ENCODE measurements around the gene TNFSF12.

The TNFSF12 gene

GRCh38 chr17:7548585-7549400 lies at the start of gene TNFSF12:
Gene TNFSF12, plus strand, starts transcription at chr17:7549058. Its CDS starts 96 bp downstream, at chr17:7549154.
- DNase-seq = no peak

GRCh38 chr17:7499161-7499560 lies 49.7 kb upstream of the TNFSF12 start:
- no peak for DNase-seq

- DNase-seq = no peak
Observed at GRCh38 chr17:7501729-7502128, 47.1 kb upstream of the TNFSF12 start.

GRCh38 chr17:7502171-7502847 lies 46.5 kb upstream of the TNFSF12 start:
- DNase-seq = no peak

GRCh38 chr17:7502987-7503386 lies 45.9 kb upstream of the TNFSF12 start:
- no peak for DNase-seq

GRCh38 chr17:7503521-7503920 lies 45.3 kb upstream of the TNFSF12 start:
- DNase-seq = no peak

- no peak for DNase-seq
Observed at GRCh38 chr17:7508145-7508544, 40.7 kb upstream of the TNFSF12 start.

- no peak for DNase-seq
Observed at GRCh38 chr17:7508846-7509245, 40.0 kb upstream of the TNFSF12 start.

GRCh38 chr17:7509937-7510336 lies 38.9 kb upstream of the TNFSF12 start:
- no peak for DNase-seq

GRCh38 chr17:7511108-7511507 lies 37.8 kb upstream of the TNFSF12 start:
- DNase-seq = no peak

GRCh38 chr17:7512105-7512504 lies 36.8 kb upstream of the TNFSF12 start:
- no peak for DNase-seq

- no peak for DNase-seq
Observed at GRCh38 chr17:7512824-7513540, 35.9 kb upstream of the TNFSF12 start.

GRCh38 chr17:7513850-7514419 lies 34.9 kb upstream of the TNFSF12 start:
- no peak for DNase-seq

- no peak for DNase-seq
Observed at GRCh38 chr17:7515911-7516610, 32.8 kb upstream of the TNFSF12 start.

GRCh38 chr17:7523033-7523432 lies 25.8 kb upstream of the TNFSF12 start:
- no peak for DNase-seq

GRCh38 chr17:7528842-7529241 lies 20.0 kb upstream of the TNFSF12 start:
- no peak for DNase-seq

- no peak for DNase-seq
Observed at GRCh38 chr17:7530023-7530900, 18.6 kb upstream of the TNFSF12 start.

- no peak for DNase-seq
Observed at GRCh38 chr17:7538050-7538449, 10.8 kb upstream of the TNFSF12 start.

GRCh38 chr17:7538891-7539545 lies 9.8 kb upstream of the TNFSF12 start:
- DNase-seq = no peak

GRCh38 chr17:7541074-7541621 lies 7.7 kb upstream of the TNFSF12 start:
- no peak for DNase-seq

GRCh38 chr17:7544911-7545310 lies 3.9 kb upstream of the TNFSF12 start:
- no peak for DNase-seq

Measured in GDM1 (cell line).